AG04449 (cell line): ENCODE measurements around the gene PROM1.

ENCODE experiments used
- CTCF ChIA-PET: fragments of 350-600 bp; formaldehyde crosslinking; extraction: SDS; loops from one replicate; lab custom pipeline; 2021; ENCODE audit warnings: antibody characterized with exemption; lab: Yijun Ruan, JAX
- POLR2A ChIA-PET: fragments of 400-600, 350-600 bp; formaldehyde crosslinking; extraction: SDS; loops from one replicate; lab custom pipeline; 2020; ENCODE audit warnings: antibody characterized with exemption, inconsistent platforms; lab: Yijun Ruan, JAX
- DNase-seq: peaks from one replicate; pipeline ENCODE4 v3.0.0-alpha.2; 2010; ENCODE audit warnings: low read depth, low spot score
- H3K4me3 ChIP-seq: 2 replicates; pipeline ENCODE4 v1.5.1; 2011; ENCODE audit warnings: low read depth, mild to moderate bottlenecking, control low read depth, low read length
- TF ChIP-seq, protein P1 (sequence below): IDR thresholded peaks from one replicate; pipeline ENCODE4 v1.5.1; 2011; ENCODE audit warnings: mild to moderate bottlenecking, moderate library complexity, low read length, control low read depth, inconsistent platforms; ENCODE audit not compliant: insufficient read depth; ENCODE audit errors: missing control alignments

PROM1 gene

DNA sequence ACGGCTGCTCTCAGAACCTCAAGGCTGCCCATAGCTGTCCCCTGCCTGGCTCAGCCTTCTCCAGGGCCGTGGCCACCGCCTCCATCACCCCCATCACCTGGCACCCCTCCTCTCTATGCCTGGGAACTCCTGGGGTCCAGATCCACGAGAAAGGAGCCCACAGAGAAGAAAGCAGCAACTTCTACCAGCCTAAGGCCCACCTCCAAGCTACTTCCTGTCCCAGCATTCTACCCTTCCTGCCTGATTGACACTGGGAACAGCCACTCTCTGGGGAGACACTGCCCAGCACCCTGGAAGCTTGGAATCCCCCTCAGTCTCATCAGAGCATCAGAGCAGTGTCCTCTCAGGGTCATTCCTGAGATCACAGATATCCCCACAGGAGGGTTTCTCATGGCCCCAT lies 36.9 kb upstream of the PROM1 start:
- H3K4me3 ChIP-seq, result no peak overlapping the region
- ChIA-PET CTCF (no interaction called here), POLR2A (no interaction called here)
- DNase-seq, result no peak
- TF ChIP-seq, protein P1, sequence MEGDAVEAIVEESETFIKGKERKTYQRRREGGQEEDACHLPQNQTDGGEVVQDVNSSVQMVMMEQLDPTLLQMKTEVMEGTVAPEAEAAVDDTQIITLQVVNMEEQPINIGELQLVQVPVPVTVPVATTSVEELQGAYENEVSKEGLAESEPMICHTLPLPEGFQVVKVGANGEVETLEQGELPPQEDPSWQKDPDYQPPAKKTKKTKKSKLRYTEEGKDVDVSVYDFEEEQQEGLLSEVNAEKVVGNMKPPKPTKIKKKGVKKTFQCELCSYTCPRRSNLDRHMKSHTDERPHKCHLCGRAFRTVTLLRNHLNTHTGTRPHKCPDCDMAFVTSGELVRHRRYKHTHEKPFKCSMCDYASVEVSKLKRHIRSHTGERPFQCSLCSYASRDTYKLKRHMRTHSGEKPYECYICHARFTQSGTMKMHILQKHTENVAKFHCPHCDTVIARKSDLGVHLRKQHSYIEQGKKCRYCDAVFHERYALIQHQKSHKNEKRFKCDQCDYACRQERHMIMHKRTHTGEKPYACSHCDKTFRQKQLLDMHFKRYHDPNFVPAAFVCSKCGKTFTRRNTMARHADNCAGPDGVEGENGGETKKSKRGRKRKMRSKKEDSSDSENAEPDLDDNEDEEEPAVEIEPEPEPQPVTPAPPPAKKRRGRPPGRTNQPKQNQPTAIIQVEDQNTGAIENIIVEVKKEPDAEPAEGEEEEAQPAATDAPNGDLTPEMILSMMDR, result no peak

DNA sequence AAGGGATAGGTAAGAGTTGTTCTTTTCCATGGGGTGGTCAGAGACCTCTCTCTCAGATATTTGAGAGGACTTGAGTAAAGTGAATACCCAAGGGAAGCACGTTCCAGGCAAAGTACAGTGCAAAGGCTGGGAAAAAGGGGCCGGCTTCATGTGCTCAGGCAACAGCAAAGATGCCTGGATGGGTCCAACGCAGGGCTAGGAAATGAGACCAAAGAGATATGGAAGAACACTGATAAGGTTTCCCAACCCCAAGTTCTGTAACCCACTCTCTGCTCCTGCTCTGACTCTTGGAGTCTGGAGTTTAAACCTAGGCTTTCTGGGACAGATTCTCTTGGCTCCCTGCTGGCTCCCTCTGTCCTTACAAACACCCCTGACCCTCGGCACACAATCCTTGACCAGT lies 36.2 kb upstream of the PROM1 start:
- ChIA-PET POLR2A (no interaction called here), CTCF (no interaction called here)
- no peak overlapping the region for H3K4me3 ChIP-seq
- DNase-seq, result no peak
- TF ChIP-seq, protein P1, result no peak

DNA sequence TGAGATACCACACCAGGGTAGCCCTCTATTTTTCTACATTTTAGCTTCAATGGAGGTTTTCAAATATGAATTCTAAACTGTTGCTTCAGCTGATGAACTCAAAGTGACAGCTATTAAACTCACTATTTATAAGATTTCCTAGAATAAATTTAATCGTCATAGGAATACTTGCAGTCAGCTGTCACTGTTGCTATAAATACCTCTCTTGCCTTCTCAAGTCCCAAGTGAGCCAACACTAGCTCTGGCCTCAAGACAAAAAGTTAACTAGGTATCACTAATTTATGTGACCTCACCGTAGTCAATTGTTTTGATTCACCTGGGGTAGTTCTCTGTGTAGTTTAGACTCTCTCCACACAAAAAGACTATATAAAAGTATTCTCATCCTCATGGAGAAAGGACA lies 34.3 kb upstream of the PROM1 start:
- DNase-seq, result no peak
- ChIA-PET POLR2A (no interaction called here), CTCF (interaction anchor here (1.5 kb wide), 1 partner anchor 9 kb away, joined by 4 read pairs; no protein-coding TSS in a partner anchor)
- TF ChIP-seq, protein P1, result no peak
- no peak overlapping the region for H3K4me3 ChIP-seq

DNA sequence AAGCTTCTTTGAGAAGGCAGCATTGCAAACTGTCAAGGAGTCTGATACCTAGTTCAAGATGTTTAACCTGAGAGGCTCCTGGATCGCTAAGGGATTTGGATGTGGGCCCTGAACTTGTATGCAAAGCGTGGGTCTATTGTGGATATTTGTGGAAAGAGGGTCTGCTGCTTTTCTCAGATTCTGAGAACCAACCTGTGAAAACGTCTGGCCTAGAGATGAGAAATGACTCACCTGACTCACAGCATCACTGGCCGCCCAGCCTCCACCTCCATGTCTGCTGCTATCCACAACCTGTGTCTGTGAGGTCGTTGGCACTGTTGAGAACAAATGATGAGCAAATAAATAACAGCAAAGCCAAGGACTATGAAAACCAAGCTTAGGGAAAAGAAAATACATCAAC lies 33.3 kb upstream of the PROM1 start:
- ChIA-PET POLR2A (no interaction called here), CTCF (interaction anchor here (1.5 kb wide), 1 partner anchor 8 kb away, joined by 4 read pairs; no protein-coding TSS in a partner anchor)
- no peak overlapping the region for H3K4me3 ChIP-seq
- no peak for DNase-seq
- TF ChIP-seq, protein P1, result no peak

DNA sequence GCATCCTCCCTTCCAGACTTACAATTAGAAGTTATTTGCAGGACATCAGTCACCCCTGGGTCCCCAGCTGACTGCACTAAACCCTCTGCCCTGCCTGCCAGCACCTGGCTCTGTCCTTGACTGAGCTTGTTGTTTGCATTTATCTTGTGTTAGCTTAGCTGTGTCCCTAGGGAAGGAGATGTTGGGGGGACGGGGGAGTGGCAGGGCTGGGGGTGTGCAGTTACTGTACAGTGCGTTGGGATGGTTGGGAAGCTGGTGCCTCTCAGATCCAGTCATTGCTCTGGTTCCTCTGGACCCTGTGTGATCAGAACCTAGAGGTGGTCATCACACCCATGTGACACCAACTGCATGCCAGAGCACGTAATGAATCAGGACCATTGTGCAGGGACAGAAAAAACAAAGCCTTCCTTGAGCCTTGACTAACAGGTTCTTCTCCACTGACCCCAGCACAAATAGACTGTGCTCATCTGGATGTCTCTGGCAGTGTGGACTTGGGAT lies 32.7 kb upstream of the PROM1 start:
- TF ChIP-seq, protein P1, result no peak
- POLR2A ChIA-PET, result no interaction called here
- CTCF ChIA-PET, result no interaction called here
- no peak overlapping the region for H3K4me3 ChIP-seq
- DNase-seq, result no peak

DNA sequence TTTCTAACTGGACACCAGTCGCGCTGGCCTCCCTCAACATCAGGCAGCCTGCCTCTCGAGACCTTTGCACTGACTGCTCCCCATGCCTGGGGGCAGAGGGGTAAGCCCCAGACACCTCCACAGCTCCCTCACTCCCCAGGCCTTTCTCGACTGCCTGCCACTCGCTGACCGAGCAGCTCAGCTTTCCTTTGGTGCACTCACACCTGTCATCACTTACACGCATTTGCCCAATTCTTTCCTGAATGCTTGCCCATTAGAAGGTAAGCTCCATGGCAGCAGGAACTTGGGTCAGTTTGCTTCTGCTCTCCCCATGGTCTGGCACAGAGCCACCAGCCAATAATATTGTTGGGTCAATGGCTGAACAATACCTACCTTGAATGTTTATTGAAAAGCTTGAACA lies 32.2 kb upstream of the PROM1 start:
- CTCF ChIA-PET, result no interaction called here
- no peak for DNase-seq
- POLR2A ChIA-PET, result no interaction called here
- no peak overlapping the region for H3K4me3 ChIP-seq
- TF ChIP-seq, protein P1, result no peak
